HG03097 (cell line): Measurements from ENCODE around the gene SPNS2.

Experiments
- ATAC-seq: cut with Tn5 transposase; IDR thresholded peaks from one replicate; pipeline ENCODE4 v1.9.1; 2021; ENCODE audit not compliant: unreplicated experiment, low FRiP score

SPNS2 gene, protein sequence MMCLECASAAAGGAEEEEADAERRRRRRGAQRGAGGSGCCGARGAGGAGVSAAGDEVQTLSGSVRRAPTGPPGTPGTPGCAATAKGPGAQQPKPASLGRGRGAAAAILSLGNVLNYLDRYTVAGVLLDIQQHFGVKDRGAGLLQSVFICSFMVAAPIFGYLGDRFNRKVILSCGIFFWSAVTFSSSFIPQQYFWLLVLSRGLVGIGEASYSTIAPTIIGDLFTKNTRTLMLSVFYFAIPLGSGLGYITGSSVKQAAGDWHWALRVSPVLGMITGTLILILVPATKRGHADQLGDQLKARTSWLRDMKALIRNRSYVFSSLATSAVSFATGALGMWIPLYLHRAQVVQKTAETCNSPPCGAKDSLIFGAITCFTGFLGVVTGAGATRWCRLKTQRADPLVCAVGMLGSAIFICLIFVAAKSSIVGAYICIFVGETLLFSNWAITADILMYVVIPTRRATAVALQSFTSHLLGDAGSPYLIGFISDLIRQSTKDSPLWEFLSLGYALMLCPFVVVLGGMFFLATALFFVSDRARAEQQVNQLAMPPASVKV

GRCh38 chr17:4498461-4499397 is at the start of gene SPNS2:
Gene SPNS2, plus strand, starts transcription at chr17:4498881. Its CDS starts 167 bp downstream, at chr17:4499048.
- ATAC-seq, result no peak

- ATAC-seq, result no peak
Observed at GRCh38 chr17:4449736-4450135, 48.9 kb upstream of the SPNS2 start.

DNA sequence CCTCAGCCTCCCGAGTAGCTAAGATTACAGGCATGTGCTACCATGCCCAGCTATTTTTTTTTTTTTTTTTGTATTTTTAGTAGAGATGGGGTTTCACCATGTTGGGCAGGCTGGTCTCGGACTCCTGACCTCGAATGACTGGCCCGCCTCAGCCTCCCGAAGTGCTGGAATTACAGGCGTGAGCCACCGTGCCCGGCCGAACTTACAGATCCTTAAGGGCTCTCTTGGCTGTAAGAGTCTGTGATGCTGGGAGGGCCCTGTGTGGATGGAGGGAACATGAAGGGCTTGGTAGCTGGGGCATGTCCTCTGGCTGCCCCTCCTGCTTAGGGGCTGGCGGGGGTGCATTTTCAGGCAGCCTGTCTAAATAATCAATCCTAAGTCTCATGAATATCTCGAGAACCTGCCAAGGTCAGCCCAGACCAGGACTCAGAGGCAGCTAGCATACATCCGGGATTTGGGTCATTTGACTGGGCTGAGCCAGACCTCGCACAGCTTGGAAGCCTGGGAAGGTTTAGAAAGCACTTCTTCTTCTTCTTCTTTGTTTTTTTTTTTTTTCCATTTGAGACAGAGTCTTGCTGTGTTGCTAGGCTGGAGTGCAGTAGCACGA is 47.9 kb upstream of the SPNS2 start:
- no peak for ATAC-seq

DNA sequence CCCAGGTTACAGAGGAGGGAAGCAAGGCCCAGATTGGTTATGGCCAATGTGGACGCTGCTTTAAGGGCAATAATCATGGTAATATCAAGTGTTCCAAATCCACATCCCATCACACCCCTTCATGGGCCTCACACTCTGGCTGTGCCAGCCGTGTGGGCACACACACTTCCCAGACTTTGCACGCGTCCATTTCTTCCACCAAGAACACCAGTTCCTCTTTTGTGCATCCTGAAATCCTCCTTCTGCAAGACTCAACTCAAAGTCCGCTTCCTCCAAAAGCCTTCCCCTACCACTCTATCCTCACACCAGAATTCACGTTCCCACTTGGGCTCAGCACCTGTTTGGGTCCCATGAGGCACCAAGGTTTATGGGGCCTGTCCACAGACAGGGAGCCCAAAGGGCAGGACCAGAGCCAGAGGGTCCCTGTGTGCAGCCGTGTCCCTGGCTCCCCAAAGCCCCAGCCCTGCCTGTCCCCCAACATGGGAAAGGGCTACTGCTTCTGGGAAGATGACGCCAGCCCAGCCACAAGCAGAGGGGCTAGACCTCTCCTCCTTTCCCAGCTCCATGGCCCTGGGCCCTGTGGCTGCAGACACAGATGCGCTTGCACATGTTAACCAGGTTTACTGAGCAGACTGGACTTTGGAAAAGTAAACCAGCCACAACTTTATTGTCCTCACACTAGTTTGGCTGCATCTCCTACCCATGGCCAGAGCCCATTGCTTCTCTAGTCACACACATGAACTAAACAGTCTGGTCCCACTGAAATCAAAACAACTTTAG is 44.7 kb upstream of the SPNS2 start:
- no peak for ATAC-seq

GRCh38 chr17:4460661-4461060 is 38.0 kb upstream of the SPNS2 start:
- ATAC-seq, result no peak

DNA sequence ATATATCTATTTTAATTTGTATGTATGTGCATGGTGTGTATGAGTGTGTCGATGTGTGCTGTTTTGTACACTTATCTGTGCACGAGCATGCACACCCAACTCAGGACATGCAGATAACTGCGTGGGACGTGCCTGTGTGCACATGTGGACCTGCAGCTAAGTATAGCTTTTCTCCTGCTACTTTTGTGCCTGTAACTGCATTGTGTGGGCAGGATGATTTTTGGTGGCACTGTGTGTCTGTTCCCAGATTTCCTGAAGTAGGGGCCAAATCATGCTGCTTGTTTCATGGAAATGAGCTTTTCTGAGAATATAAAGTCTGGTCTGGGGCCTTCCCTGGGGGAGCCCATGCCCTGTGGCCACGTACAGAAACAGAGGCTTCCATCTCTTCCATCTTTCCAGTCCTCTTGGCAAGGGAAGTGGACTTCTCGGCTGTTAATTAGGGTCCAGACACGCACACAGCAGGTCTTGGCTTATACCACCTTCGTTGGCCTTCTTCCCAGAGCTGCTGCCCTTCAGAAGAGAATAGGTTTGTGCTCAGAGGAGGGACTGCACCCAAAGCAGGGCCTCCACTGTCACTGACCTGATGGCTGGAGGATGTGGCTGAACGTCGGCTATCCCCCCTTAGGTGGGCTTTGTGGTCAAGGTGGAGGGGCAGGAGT is 34.7 kb upstream of the SPNS2 start:
- ATAC-seq, result no peak

DNA sequence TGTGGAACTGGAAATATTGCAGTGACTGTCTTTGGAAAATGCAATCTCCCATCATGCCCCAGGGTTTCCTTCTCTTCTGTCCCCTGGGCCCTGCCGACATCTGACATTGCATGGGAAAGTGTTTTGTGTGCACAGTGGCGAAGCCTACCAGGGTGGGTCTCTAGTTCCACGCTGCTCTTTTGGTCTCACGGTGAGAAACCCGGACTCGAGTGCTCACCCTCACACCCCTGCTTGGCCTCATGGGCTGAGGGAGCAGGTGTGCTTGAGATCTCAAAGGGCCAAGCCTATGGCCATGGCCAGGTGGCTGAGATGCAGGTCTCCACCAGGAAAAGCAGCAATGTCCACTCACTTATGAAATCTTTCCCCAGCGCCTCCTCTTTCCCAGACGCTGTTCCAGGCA is 32.9 kb upstream of the SPNS2 start:
- no peak for ATAC-seq

DNA sequence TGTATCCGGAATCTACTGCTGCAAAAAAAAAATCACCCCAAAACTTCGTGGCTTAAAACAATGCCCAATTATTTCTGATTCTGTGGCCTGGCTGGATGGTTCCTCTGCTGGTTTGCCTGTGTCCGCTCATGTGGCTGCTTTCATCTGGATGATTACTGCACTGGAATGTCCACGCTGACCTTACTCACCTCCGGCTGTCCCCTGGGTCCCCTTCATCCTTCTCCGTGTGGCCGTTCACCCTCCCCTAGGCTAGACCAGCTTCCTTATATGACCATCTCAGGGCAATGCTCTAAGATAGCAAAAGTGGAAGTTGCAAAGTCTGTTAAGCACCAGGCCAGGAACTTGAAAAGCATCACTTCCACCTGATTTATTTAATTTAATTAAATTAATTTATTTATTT is 31.4 kb upstream of the SPNS2 start:
- ATAC-seq, result no peak

DNA sequence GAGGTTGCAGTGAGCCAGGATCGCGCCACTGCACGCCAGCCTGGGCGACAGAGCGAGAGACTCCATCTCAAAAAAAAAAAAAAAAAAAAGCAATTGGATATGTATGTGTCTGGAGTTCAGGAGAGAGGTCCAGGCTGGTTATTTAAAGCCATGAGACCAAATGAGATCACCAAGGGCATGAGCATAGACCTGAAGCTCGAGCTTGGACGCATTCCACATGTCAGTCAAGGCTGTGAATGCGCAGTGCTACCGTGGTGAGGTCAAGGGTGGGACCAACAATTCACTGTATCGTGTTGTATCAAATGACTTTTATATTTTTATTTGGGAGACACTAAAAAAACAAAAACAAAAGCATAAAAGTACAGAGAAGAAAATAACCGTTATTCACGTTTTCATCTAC is 29.1 kb upstream of the SPNS2 start:
- ATAC-seq, result no peak

DNA sequence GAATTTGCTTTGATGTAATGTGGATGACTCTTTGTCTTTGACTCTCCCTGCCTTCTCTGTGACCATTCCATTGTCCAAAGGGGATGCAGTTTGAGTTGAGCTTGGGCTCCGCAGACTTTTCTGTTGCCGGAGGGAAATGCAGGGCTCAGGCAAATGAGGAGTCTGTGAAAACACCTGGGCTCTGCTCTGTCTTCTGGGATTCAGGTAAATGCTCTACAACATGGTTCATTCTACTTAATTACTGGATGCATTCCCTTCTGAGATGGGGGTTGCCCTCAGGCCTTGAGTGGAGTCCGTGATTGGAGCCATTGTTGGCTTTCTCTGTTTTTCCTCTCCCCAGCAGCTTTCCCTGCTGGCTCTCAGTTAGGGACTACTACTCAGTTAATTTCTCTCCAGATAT is 26.4 kb upstream of the SPNS2 start:
- ATAC-seq, result no peak

DNA sequence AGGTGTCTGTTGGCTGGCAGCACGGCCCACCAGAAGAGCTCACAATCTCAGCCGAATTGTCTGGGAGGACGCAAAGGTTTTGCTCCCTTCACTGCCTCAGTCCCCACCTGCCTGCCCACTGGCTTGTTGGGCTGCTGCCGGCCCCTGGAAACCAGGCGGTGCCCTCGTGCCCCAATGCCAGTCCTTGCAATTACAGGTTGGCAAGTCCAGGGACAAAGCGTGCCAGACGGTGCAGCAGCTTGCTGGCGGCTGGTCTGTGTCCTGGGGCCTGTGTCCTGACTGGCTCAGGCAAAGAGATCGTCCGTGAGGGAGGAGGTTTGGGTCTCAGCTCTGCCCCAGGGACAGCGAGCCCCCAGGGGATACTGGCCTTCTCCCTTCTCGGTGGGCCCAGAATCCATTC is 24.6 kb upstream of the SPNS2 start:
- ATAC-seq, result no peak

- ATAC-seq, result no peak
Observed at GRCh38 chr17:4475001-4475400, 23.7 kb upstream of the SPNS2 start.

GRCh38 chr17:4475463-4475862 is 23.2 kb upstream of the SPNS2 start:
- no peak for ATAC-seq

GRCh38 chr17:4476017-4476416 is 22.7 kb upstream of the SPNS2 start:
- ATAC-seq, result no peak

DNA sequence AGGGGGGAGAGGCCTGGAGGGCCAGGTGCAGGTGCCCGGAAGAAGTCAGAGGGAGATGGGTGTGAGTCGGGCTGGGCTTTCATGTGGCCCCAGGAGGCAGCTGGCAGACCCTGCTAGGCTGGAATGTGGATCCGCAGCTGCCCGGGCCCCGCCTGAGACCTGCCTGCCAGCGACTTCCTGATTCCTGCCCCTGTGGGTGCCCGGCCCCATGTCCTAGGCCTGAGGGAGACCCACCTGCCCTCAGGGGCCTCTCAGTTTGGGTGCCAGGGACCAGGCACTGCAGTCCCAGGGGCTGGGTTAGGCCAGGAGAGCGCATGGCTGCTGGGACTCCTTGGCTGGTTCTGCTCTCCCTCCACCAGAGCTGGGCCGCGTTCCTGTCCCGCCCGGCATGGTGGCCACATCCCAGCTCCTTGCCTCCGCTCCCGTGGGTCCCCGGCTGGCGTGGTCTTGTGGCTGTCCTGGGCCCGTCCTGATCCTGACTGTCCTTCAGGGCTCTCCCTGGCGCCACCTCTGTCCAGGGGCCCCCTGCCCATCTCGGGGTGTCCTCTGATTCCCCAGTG is 22.1 kb upstream of the SPNS2 start:
- ATAC-seq, result no peak

DNA sequence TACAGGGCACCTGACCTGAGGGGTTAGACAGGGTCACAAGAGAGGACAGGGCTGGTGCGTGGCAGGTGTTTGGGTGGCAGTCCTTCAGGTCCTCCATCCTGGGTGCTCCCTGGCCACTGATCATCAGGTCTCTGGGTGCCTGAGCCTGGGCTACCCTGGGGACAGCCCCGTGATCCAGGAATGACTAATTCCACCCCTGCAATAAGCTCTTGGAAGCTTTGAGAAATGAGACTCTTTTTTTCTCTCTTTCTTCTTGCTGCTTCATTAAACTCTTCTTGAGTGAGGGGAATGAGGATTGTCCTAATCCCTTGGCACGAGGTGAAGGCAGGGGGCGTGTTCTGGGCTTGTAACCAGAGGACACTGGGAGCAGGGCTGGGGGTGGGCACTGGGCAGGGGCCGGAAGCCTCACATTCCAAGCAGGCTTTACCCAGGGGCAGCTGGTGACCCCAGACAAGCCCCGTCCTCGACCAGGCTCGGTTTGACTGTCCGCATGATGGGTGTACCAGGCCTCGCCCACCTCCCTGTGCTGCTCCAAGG is 21.4 kb upstream of the SPNS2 start:
- no peak for ATAC-seq

DNA sequence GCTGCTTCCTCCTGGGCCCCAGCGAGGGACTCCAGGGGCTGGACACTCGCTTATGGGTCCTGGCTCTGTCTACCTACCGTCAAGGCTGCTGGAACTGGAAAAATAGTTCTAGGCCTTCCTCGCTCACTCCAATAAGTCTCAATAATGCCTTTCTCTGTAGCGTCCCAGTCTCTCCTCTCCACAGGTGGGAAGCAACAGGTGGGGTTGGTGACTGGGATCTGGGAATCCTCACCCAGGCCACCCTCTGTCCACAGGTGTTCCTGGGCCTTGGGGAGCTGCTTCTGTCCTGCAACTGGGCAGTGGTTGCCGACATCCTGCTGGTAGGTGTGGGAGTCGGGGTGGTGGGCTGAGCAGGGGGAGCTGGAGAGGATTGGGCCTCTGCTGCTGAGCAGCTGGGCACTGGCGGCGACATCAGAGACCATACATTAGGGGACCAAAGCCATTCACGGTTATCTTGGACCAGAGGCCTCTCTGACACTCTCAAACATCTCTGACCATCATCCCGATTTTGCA is 20.3 kb upstream of the SPNS2 start:
- ATAC-seq, result no peak

DNA sequence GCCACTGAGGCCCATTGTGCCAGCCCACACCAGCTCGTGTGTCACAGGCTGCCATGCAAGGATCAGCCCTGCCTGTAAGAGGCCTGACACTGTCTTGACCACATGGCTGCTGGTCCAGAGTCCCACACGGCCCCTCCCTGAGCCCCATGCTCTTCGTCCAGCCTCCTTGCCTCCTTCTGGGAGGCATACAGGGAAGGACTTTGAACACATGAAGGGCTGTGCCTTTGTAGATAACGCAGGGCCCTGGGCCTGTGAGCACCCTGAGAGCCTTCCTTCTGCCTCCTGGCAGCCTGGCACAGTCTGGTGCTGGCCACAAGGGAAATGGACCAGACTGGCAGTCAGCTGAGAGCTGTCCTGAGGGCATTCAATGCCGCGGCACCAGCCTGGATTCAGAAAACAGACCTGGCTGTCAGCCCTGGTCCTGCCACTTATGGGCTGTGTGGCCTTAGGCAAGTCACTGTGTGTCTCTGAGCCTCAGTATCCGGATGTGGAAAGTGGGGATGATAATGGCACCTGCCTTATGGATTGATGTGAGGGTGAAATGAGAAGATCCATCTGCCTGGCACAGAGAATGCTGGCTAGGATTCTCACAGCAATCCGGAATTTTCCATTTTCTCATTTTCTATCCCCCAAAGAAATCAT is 19.2 kb upstream of the SPNS2 start:
- ATAC-seq, result no peak
